Spinal cord (tissue), 10 donors: ENCODE results near the gene TMEM145. TPM values are rescaled to one million over a fixed set of nuclear protein-coding genes. Genes with fewer than 3 reads are reported as not detected.
"Not testable (repeated sequence)": the region's sequence is repeated elsewhere in the genome, so short reads cannot be mapped to it uniquely, and the experiment has no call there.

Source experiments
- DNase-seq, 6 donors: peaks; one replicate each; pipeline versions ENCODE4 v3.0.0 to v3.0.0-alpha.2; 2013 to 2015; ENCODE audit warnings: low spot score in 6 of 6, low read depth in 4 of 6
- H3K27ac ChIP-seq: one replicate; pipeline ENCODE4 v1.5.1; 2013; ENCODE audit warnings: low read depth, low read length, control low read depth
- H3K27me3 ChIP-seq: one replicate; pipeline ENCODE4 v1.6.1; 2013; ENCODE audit warnings: low read length; ENCODE audit not compliant: control insufficient read depth, insufficient read depth
- H3K36me3 ChIP-seq: one replicate; pipeline ENCODE4 v1.6.1; 2013; ENCODE audit warnings: low read length; ENCODE audit not compliant: control insufficient read depth, insufficient read depth
- H3K4me1 ChIP-seq: one replicate; pipeline ENCODE4 v1.6.1; 2013; ENCODE audit warnings: low read length; ENCODE audit not compliant: control insufficient read depth, insufficient read depth
- H3K4me3 ChIP-seq: one replicate; pipeline ENCODE4 v1.5.1; 2013; ENCODE audit warnings: low read depth, low read length, control low read depth
- H3K9me3 ChIP-seq: one replicate; pipeline ENCODE4 v1.6.1; 2013; ENCODE audit warnings: low read length; ENCODE audit not compliant: control insufficient read depth, insufficient read depth
- WGBS: methylation state at CpG from one replicate; pipeline ENCODE4 v1.1.5; 2013; ENCODE audit warnings: missing lambda C conversion rate; ENCODE audit not compliant: insufficient coverage; 5-methylcytosine and 5-hydroxymethylcytosine counted together
- polyA plus RNA-seq, 2 donors: library from polyadenylated mRNA; unstranded; fragments of 120-200 nt; gene quantifications; one replicate each; pipeline ENCODE4 v1.2.1, GENCODE V29; 2013; ENCODE audit not compliant: insufficient read length in 2 of 2
- total RNA-seq, 2 donors: library from RNA; depleted of rRNA in 1 of 2; stranded (reverse); fragments of 120-200 nt in 1 of 2; fragments of >200 nt in 1 of 2; gene quantifications; one replicate each; pipeline versions ENCODE4 v1.2.3 to v1.2.4, GENCODE V29; 2013 to 2014
- donor health status: healthy.

Gene TMEM145
- total and polyA plus RNA-seq, 4 donors = 11.5 to 119 (median 69.0) TPM

DNA sequence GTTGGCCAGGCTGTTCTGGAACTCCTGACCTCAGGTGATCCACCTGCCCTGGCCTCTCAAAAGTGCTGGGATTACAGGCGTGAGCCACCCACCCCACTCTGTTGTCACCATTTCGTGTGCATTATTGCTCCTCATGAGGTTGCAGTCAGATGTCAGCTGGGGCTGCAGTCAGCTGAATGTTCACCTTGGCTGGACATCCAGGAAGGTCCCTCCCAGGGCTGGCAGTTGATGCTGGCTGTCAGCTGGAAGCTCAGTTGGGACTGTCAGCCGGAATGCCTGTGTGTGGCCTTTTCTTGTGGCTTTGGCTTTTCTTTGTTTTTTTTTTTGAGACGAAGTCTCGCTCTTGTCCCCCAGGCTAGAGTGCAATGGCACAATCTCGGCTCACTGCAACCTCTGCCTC is 18.9 kb downstream of the TMEM145 start:
- Histone ChIP-seq H3K4me1 (peaks cover 45% of the 10 kb centered on the region), H3K36me3 (peaks cover 50% of the 10 kb centered on the region), H3K4me3 (no peak overlapping the region), H3K9me3 (no peaks in the 10 kb centered on the region), H3K27ac (no peak overlapping the region), H3K27me3 (no peaks in the 10 kb centered on the region)
- WGBS = 86% methylated on average over 2 of the region's 6 CpGs
- DNase-seq = no peak

DNA sequence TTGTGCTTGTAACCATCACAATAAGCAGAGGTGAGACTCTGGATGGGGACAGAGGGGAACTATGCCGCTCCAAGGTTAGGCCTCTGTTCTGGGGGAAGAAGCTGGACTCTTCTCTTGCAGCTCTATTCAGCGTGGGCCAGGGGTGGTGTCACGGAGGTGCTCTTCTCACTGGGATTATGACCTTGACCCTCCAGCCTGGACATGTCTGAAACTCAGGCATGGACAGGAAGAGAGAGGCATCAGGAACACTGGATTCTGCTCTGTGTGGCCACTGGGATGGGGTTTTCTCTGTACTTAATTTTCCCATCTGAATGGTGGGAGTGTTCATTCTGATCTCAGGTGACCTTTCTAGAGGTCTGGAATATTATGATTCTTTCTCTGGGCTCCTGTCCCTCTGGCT is 19.9 kb downstream of the TMEM145 start:
- H3K4me1 ChIP-seq = peaks cover 36% of the 10 kb centered on the region
- no peaks in the 10 kb centered on the region for H3K9me3 ChIP-seq
- WGBS = 85% methylated on average over 3 of the region's 3 CpGs
- peaks cover 59% of the 10 kb centered on the region for H3K36me3 ChIP-seq
- no peaks in the 10 kb centered on the region for H3K27me3 ChIP-seq
- H3K4me3 ChIP-seq = no peak overlapping the region
- H3K27ac ChIP-seq = no peak overlapping the region
- no peak for DNase-seq

DNA sequence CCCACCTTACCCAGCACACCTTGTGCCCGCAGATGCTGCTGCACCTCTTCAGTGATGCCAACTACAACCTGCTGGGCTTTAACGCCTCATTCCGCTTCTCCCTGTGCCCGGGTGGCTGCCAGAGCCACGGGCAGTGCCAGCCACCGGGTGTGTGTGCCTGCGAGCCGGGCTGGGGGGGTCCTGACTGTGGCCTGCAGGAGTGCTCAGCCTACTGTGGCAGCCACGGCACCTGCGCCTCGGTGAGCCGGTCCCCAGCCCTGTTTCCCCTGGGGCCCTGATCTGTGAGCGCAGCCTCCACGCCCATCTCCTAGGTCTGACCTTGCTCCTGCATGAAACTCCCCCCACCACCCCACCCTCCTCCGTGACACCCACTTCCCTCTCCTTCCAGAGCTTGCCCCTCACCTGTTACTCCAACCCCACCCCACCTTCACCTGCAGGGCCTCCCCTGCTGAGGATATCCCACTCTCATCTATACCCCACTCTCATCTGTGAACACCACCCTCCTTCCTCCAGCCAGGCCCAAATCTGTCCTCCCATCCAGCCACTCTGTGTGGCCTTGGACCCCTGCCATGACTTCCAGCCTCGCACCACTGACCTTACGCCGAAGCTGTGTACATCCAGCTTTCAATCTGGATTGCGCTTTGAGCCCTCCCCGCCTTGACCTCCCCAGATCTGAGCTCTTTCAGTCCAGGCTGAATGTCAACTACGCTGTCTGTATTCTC is 21.0 kb downstream of the TMEM145 start:
- Histone ChIP-seq H3K27me3 (no peaks in the 10 kb centered on the region), H3K27ac (no peak overlapping the region), H3K36me3 (peaks cover 62% of the 10 kb centered on the region), H3K4me3 (no peak overlapping the region), H3K4me1 (peaks cover 26% of the 10 kb centered on the region), H3K9me3 (no peaks in the 10 kb centered on the region)
- WGBS = 92% methylated on average over 21 of the region's 21 CpGs
- DNase-seq = no peak

DNA sequence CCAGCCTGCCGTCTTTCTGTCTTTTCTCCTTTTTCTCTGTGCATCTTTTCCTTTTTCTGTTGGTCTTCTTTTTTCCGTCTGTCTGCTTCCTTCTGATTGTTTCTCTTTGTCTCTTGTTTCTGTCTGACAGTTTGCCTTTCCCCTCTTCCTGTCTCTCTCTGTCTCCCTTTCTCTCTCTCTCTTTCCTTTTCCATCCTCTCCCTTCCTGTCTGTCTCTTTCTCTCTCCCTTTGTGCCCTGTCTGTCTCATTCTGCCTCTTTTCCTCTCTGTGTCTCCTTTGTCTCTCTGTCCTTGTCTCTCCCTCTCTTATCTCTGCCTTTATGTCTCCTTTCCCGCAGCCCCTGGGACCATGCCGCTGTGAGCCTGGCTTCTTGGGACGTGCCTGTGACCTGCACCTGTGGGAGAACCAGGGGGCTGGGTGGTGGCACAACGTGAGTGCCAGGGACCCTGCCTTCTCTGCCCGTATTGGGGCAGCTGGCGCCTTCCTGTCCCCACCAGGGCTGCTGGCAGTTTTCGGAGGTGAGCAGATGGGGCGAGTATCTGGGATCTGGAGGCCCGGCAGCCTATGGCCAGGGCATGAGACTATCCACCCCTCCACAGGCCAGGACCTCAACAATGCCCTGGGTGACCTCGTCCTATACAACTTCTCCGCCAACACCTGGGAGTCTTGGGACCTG is 21.7 kb downstream of the TMEM145 start:
- 89% methylated on average over 12 of the region's 13 CpGs for WGBS
- Histone ChIP-seq H3K36me3 (peaks cover 64% of the 10 kb centered on the region), H3K4me3 (no peak overlapping the region), H3K9me3 (no peaks in the 10 kb centered on the region), H3K27ac (no peak overlapping the region), H3K27me3 (no peaks in the 10 kb centered on the region), H3K4me1 (peaks cover 20% of the 10 kb centered on the region)
- no peak for DNase-seq

DNA sequence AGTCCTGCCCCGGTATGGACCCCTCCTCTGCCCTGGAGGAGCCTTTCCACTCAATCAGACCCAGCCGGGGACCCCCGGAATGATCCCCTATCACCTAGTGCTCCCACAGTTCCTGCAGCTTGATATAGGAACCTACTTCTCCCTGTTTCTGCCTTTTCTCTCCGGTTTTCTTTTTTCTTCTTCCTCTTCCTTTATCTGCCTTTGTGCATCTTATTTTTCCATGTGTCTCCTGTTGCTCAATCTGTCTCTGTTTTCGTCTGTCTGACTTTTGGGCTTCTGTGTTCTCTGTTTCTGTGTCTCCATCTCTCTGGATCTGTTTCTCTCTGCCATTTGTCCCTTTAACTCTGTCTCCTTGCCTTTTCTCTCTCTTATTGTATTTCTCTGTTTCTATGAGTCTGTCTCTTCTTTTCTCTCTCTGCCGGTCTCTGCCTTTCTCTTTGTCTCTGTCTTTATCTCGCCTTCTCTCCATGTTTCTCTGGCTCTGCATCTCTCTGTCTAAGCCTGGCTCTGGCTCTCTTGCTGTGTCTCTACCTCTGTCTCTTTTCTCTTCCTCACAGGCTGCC is 22.3 kb downstream of the TMEM145 start:
- H3K4me3 ChIP-seq = no peak overlapping the region
- no peaks in the 10 kb centered on the region for H3K9me3 ChIP-seq
- 94% methylated on average over 7 of the region's 7 CpGs for WGBS
- peaks cover 68% of the 10 kb centered on the region for H3K36me3 ChIP-seq
- no peaks in the 10 kb centered on the region for H3K27me3 ChIP-seq
- DNase-seq = no peak
- no peak overlapping the region for H3K27ac ChIP-seq
- peaks cover 16% of the 10 kb centered on the region for H3K4me1 ChIP-seq

DNA sequence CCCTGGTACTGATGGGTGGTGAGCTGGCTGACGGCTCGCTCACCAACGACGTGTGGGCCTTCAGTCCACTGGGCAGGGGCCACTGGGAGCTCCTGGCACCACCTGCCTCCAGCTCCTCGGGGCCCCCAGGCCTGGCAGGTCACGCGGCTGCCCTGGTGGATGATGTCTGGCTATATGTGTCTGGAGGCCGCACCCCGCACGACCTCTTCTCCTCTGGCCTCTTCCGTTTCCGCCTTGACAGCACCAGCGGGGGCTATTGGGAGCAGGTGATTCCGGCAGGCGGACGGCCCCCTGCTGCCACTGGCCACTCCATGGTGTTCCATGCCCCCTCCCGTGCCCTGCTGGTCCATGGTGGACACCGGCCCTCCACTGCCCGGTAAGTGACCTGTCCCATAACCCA is 22.9 kb downstream of the TMEM145 start:
- H3K36me3 ChIP-seq = peaks cover 73% of the 10 kb centered on the region
- peaks cover 11% of the 10 kb centered on the region for H3K4me1 ChIP-seq
- no peak for DNase-seq
- WGBS = 91% methylated on average over 19 of the region's 19 CpGs
- no peak overlapping the region for H3K27ac ChIP-seq
- H3K27me3 ChIP-seq = no peaks in the 10 kb centered on the region
- H3K9me3 ChIP-seq = no peaks in the 10 kb centered on the region
- H3K4me3 ChIP-seq = no peak overlapping the region

DNA sequence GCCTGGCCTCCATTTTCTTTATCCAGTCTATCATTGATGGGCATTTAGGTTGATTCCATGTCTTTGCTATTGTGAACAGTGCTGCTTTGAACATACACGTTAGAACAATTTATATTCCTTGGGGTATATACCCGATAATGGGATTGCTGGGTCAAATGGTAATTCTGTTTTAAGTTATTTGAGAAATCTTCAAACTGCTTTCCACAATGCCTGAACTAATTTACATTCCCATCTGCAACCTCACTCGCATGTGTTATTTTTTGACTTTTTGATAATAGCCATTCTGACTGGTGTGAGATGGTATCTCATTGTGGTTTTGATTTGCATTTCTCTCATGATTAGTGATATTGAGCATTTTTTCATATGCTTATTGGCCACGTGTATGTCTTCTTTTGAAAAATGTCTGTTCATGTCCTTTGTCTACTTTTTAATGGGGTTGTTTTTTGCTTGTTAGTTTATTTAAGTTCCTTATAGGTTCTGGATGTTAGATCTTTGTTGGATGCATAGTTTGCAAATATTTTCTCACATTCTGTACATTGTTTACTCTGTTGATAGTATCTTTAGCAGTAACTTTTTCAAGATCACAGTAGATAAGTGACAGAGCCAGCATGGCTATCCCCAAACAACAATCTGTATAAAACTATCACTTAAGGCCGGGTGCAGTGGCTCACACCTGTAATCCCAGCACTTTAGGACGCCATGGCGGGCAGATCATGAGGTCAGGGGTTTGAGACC is 26.2 kb downstream of the TMEM145 start:
- not testable (repeated sequence) for H3K27ac ChIP-seq, H3K4me3 ChIP-seq, H3K4me1 ChIP-seq, H3K27me3 ChIP-seq, DNase-seq, H3K9me3 ChIP-seq
- peaks cover 86% of the 10 kb centered on the region for H3K36me3 ChIP-seq
- WGBS = 100% methylated on average over 4 of the region's 7 CpGs

DNA sequence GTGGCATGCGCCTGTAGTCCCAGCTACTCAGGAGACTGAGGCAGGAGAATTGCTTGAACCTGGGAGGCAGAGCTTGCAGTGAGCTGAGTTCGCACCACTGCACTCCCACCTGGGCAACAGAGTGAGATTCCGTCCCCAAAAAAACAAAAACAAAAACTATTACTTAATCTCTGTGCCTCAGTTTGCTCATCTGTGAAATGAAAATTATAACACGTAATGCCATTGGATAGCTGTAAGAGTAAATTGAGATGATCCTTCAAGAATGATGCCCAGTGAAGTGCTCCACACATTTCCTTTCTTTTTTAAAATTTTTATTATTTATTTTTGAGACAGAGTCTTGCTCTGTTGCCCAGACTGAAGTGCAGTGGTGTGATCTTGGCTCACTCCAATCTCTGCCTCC is 26.8 kb downstream of the TMEM145 start:
- H3K4me3 ChIP-seq, H3K4me1 ChIP-seq, DNase-seq, H3K27me3 ChIP-seq, H3K9me3 ChIP-seq, H3K27ac ChIP-seq: not testable (repeated sequence)
- no CpG with 5 or more reads among the region's 4 CpGs for WGBS
- peaks cover 86% of the 10 kb centered on the region for H3K36me3 ChIP-seq

DNA sequence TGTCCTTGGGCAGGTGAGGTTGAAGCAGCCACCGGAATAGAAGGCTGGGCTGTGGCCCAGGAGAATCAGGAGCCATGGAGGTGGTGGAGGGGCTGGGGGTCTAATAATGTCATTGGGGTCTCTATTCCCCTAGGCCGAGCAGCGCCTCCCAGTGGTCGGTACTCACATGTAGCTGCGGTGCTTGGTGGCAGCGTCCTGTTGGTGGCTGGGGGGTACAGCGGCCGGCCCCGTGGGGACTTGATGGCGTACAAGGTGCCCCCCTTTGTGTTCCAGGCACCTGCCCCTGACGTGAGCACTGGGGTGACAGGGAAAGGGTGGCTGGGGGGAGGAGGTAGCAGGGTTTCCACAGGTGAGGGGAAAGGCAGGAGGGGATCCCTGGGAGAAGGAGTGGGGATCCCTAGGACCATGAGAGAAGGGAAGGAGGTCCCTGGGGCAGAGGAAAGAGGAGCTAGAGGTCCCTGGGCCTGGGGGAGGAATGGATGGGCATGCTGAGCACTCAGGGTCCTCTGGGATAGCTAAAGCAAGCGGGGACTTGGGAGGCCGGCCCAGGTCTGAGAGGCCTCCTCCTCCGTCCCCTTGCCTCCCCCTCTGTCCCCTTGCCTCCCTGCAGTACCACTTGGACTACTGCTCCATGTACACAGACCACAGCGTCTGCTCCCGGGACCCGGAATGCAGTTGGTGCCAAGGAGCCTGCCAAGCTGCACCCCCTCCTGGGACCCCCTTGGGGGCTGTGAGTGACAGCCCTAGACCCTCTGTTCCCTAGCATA is 30.4 kb downstream of the TMEM145 start:
- Histone ChIP-seq H3K9me3 (no peaks in the 10 kb centered on the region), H3K27me3 (no peaks in the 10 kb centered on the region), H3K4me1 (peaks cover 4% of the 10 kb centered on the region), H3K4me3 (no peak overlapping the region), H3K36me3 (peaks cover 76% of the 10 kb centered on the region), H3K27ac (no peak overlapping the region)
- 76% methylated on average over 16 of the region's 17 CpGs for WGBS
- DNase-seq = no peak
